B cell (primary cell): ENCODE results near the gene STAB1. TPM values are rescaled to one million over a fixed set of nuclear protein-coding genes. Genes with fewer than 3 reads are reported as not detected.

Experiments
- ATAC-seq: fragments of 200-7000 bp; cut with Tn5 transposase; one replicate; pipeline ENCODE4 v1.10.0; 2021; ENCODE audit warnings: low read depth, mild to moderate bottlenecking, moderate number of reproducible peaks, moderate library complexity
- CTCF ChIA-PET: fragments of 350-600 bp; sonication (Branson Sonifier 250); formaldehyde crosslinking; loops from one replicate; lab custom pipeline; 2021; ENCODE audit warnings: antibody characterized with exemption, inconsistent platforms; lab: Charles Lee
- POLR2A ChIA-PET: fragments of 350-600 bp; sonication (Branson Sonifier 250); formaldehyde crosslinking; loops from one replicate; lab custom pipeline; 2021; ENCODE audit warnings: antibody characterized with exemption; lab: Charles Lee
- DNase-seq: peaks from one replicate; pipeline ENCODE4 v3.0.0; 2013
- H2AFZ ChIP-seq: 2 replicates; pipeline ENCODE4 v1.6.1; 2012; ENCODE audit warnings: mild to moderate bottlenecking, low read depth, low read length; ENCODE audit not compliant: insufficient read depth, poor library complexity, severe bottlenecking
- H3K27ac ChIP-seq, 2 donors: 1 replicate in 1 of 2; 2 replicates in 1 of 2; pipeline ENCODE4 v1.5.1; 2012 to 2013; ENCODE audit warnings: low read length in 2 of 2, mild to moderate bottlenecking in 2 of 2, moderate library complexity in 1 of 2
- H3K27me3 ChIP-seq, 4 experiments: fragments of 200-600 bp in 1 of 4; sonication (generic) in 1 of 4; replicated peaks in 1 of 4; 1 replicate in 2 of 4; 2 replicates in 2 of 4; pipeline versions ENCODE4 v1.6.1 to v1.7.0; 2013 to 2016; ENCODE audit warnings: low read length in 3 of 4, mild to moderate bottlenecking in 2 of 4, mixed read lengths in 1 of 4, moderate library complexity in 1 of 4; ENCODE audit not compliant: insufficient read depth in 4 of 4, control insufficient read depth in 3 of 4; ENCODE audit errors: control extremely low read depth in 1 of 4
- H3K36me3 ChIP-seq, 2 experiments: replicated peaks in 1 of 2; 1 replicate in 1 of 2; 2 replicates in 1 of 2; pipeline versions ENCODE4 v1.6.1 to v1.7.1; 2013; ENCODE audit warnings: low read length in 1 of 2; ENCODE audit not compliant: insufficient read depth in 2 of 2, control insufficient read depth in 1 of 2; ENCODE audit errors: control extremely low read depth in 1 of 2, extremely low read depth in 1 of 2
- H3K4me1 ChIP-seq, 2 donors: fragments of 200-600 bp in 1 of 2; sonication (generic) in 1 of 2; 1 replicate in 1 of 2; 2 replicates in 1 of 2; pipeline versions ENCODE4 v1.5.1 to v1.6.1; 2013 to 2017; ENCODE audit warnings: low read length in 2 of 2; ENCODE audit not compliant: control insufficient read depth in 2 of 2, insufficient read depth in 2 of 2
- H3K4me2 ChIP-seq: replicated peaks from 2 replicates; pipeline ENCODE3; 2012; ENCODE audit warnings: mild to moderate bottlenecking, low read depth, low read length; ENCODE audit not compliant: poor library complexity, severe bottlenecking
- H3K4me3 ChIP-seq, 5 experiments: fragments of 200-600 bp in 1 of 5; sonication (generic) in 1 of 5; 1 replicate in 3 of 5; 2 replicates in 2 of 5; pipeline versions ENCODE4 v1.5.1 to v1.7.0; 2011 to 2016; ENCODE audit warnings: low read length in 4 of 5, mild to moderate bottlenecking in 4 of 5, low read depth in 2 of 5, control low read depth in 1 of 5, moderate library complexity in 1 of 5; ENCODE audit not compliant: insufficient read depth in 1 of 5; ENCODE audit errors: control extremely low read depth in 1 of 5, extremely low read depth in 1 of 5
- H3K79me2 ChIP-seq: fragments of 200-600 bp; sonication (generic); one replicate; pipeline ENCODE4 v1.6.0; 2016; ENCODE audit warnings: low read length; ENCODE audit not compliant: control insufficient read depth, insufficient read depth
- H3K9ac ChIP-seq: fragments of 200-600 bp; sonication (generic); 2 replicates; pipeline ENCODE4 v1.6.1; 2017; ENCODE audit warnings: mild to moderate bottlenecking, low read length, moderate library complexity
- H3K9me3 ChIP-seq, 3 donors: one replicate each; pipeline versions ENCODE4 v1.6.1 to v1.7.1; 2013; ENCODE audit warnings: low read length in 2 of 3; ENCODE audit not compliant: control insufficient read depth in 2 of 3, insufficient read depth in 1 of 3; ENCODE audit errors: control extremely low read depth in 1 of 3
- H4K20me1 ChIP-seq: 2 replicates; pipeline ENCODE4 v1.6.0; 2012; ENCODE audit warnings: mild to moderate bottlenecking, low read length; ENCODE audit not compliant: insufficient read depth, control insufficient read depth, poor library complexity, severe bottlenecking
- H3K27ac Mint-ChIP-seq: one replicate; pipeline ENCODE4 v1.8.0; 2021; ENCODE audit warnings: mixed read lengths
- H3K27me3 Mint-ChIP-seq: one replicate; pipeline ENCODE4 v1.8.0; 2021; ENCODE audit warnings: mixed read lengths
- H3K4me1 Mint-ChIP-seq: one replicate; pipeline ENCODE4 v1.8.0; 2021; ENCODE audit warnings: mixed read lengths
- H3K4me3 Mint-ChIP-seq: one replicate; pipeline ENCODE4 v1.8.0; 2021; ENCODE audit warnings: mixed read lengths
- H3K9me3 Mint-ChIP-seq: one replicate; pipeline ENCODE4 v1.8.0; 2022; ENCODE audit warnings: mixed read lengths; ENCODE audit not compliant: insufficient read depth
- EZH2 ChIP-seq: IDR thresholded peaks from 2 replicates; pipeline ENCODE4 v1.6.1; 2012; ENCODE audit warnings: borderline replicate concordance, low read depth, mild to moderate bottlenecking, moderate library complexity, low read length; ENCODE audit not compliant: insufficient read depth, poor library complexity, severe bottlenecking
- WGBS: methylation state at CpG from one replicate; pipeline ENCODE4 v1.1.5; 2013; ENCODE audit warnings: missing lambda C conversion rate; ENCODE audit not compliant: insufficient coverage; 5-methylcytosine and 5-hydroxymethylcytosine counted together
- intact Hi-C: fragments of 100-400 bp; cut with micrococcal nuclease; formaldehyde crosslinking; loops from one replicate; pipeline ENCODE4 v1.10.0; 2022
- polyA plus RNA-seq: library from polyadenylated mRNA; depleted of rRNA; stranded (reverse); fragments of >200 nt; gene quantifications from 2 replicates; pipeline ENCODE4 v1.2.3, GENCODE V29; 2012
- total RNA-seq, 2 donors: library from RNA; stranded (reverse); fragments of 120-200 nt in 1 of 2; gene quantifications; 1 replicate in 1 of 2; 2 replicates in 1 of 2; pipeline versions ENCODE4 v1.2.3 to v1.2.4, GENCODE V29; 2013 to 2022
- TF ChIP-seq, protein P1 (sequence below): fragments of 200-600 bp; IDR thresholded peaks from one replicate; pipeline ENCODE4 v1.8.0; 2022; ENCODE audit warnings: antibody characterized with exemption, mild to moderate bottlenecking

The STAB1 gene
- total and polyA plus RNA-seq, 2 donors (not counting 1 experiment from before 2014, with no cell fraction given): 3.8 to 4.5 TPM

DNA sequence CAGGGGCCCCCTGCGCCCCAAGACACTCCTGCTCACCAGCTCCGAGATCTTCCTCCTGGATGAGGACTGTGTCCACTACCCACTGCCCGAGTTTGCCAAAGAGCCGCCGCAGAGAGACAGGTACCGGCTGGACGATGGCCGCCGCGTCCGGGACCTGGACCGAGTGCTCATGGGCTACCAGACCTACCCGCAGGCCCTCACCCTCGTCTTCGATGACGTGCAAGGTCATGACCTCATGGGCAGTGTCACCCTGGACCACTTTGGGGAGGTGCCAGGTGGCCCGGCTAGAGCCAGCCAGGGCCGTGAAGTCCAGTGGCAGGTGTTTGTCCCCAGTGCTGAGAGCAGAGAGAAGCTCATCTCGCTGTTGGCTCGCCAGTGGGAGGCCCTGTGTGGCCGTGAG is 3.1 kb upstream of the STAB1 start:
- no peak overlapping the region for H2AFZ ChIP-seq
- H4K20me1 ChIP-seq: no peaks in the 10 kb centered on the region
- ChIA-PET POLR2A (no interaction called here), CTCF (no interaction called here)
- H3K4me2 ChIP-seq: no peak overlapping the region
- H3K4me3 Mint-ChIP-seq: no peak overlapping the region
- ATAC-seq: no peak
- DNase-seq: no peak
- no peak overlapping the region for H3K9ac ChIP-seq
- H3K4me3 ChIP-seq: no peak overlapping the region
- H3K9me3 Mint-ChIP-seq: no peaks in the 10 kb centered on the region
- no peaks in the 10 kb centered on the region for H3K4me1 ChIP-seq
- TF ChIP-seq EZH2: no peak
- TF ChIP-seq, protein P1, sequence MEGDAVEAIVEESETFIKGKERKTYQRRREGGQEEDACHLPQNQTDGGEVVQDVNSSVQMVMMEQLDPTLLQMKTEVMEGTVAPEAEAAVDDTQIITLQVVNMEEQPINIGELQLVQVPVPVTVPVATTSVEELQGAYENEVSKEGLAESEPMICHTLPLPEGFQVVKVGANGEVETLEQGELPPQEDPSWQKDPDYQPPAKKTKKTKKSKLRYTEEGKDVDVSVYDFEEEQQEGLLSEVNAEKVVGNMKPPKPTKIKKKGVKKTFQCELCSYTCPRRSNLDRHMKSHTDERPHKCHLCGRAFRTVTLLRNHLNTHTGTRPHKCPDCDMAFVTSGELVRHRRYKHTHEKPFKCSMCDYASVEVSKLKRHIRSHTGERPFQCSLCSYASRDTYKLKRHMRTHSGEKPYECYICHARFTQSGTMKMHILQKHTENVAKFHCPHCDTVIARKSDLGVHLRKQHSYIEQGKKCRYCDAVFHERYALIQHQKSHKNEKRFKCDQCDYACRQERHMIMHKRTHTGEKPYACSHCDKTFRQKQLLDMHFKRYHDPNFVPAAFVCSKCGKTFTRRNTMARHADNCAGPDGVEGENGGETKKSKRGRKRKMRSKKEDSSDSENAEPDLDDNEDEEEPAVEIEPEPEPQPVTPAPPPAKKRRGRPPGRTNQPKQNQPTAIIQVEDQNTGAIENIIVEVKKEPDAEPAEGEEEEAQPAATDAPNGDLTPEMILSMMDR: no peak
- no peak overlapping the region for H3K27ac ChIP-seq
- WGBS: 98% methylated on average over 21 of the region's 21 CpGs
- H3K36me3 ChIP-seq: peaks cover 0 to 48% of the 10 kb centered on the region in 2 experiments
- H3K27me3 Mint-ChIP-seq: no peaks in the 10 kb centered on the region
- intact Hi-C loops: no loop called here
- H3K79me2 ChIP-seq: no peaks in the 10 kb centered on the region
- H3K27ac Mint-ChIP-seq: no peak overlapping the region
- no peaks in the 10 kb centered on the region for H3K9me3 ChIP-seq
- no peaks in the 10 kb centered on the region for H3K27me3 ChIP-seq
- no peaks in the 10 kb centered on the region for H3K4me1 Mint-ChIP-seq

DNA sequence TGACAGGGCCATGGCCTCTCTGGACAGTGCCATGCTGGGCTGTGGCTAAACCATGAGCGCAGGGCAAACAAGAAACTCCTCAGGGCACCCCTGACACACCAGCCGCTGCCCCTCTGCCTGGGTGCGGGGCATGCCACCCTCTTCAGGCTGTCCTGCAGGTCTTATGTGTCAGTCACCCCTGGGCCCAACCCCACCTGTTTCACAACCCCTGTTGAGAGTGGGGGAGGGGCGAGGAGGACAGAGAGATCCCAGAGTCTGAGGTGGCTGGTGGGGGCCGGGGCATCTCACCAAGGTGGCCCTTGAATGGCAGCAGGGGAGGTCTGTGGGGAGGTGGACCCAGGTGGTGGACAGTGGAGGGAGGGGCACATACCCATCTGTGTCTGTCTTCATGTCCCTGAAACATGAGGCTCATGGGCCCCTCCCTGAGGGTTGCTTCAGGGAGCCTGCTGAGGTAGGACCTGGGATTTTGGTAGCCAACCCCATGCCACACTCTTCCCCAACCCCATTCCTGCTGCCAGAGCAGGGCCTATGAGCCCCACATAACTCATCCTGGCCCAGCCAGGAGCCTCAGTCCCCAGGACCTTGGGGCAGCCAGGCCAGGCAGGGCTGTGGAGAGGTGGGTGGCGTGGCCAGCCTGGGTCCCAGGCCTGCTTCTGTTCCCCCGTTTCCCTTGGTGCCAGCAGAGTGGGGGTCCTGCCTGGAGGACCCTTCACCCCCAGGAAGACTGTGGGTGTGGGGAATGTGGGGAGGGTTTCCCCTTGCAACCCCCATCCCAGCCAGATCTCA is 1.7 kb upstream of the STAB1 start:
- no peak for DNase-seq
- Mint-ChIP-seq H3K27ac (no peak overlapping the region), H3K4me3 (no peak overlapping the region), H3K4me1 (peaks cover 5% of the 10 kb centered on the region), H3K9me3 (no peaks in the 10 kb centered on the region), H3K27me3 (no peaks in the 10 kb centered on the region)
- Histone ChIP-seq H3K4me1 (peaks cover 3 to 6% of the 10 kb centered on the region in 2 donors), H3K79me2 (no peaks in the 10 kb centered on the region), H2AFZ (no peak overlapping the region), H3K4me2 (no peak overlapping the region), H3K4me3 (no peak overlapping the region), H3K27me3 (no peaks in the 10 kb centered on the region), H4K20me1 (no peaks in the 10 kb centered on the region), H3K9me3 (no peaks in the 10 kb centered on the region), H3K36me3 (peaks cover 0 to 37% of the 10 kb centered on the region in 2 experiments), H3K27ac (no peak overlapping the region), H3K9ac (no peak overlapping the region)
- TF ChIP-seq, protein P1: no peak
- TF ChIP-seq EZH2: no peak
- CTCF ChIA-PET: interaction anchor here (1.0 kb wide), 1 partner anchor 14 kb away, joined by 3 read pairs; no protein-coding TSS in a partner anchor
- ATAC-seq: no peak
- 100% methylated on average over 5 of the region's 7 CpGs for WGBS
- intact Hi-C loops: no loop called here
- POLR2A ChIA-PET: no interaction called here
